Stimulated activated naive B cell treated with anti-CD40 and anti-IgM and Interleukin-4, amounts not matched to agents 10 μg/mL and 1 μg/mL and 100 μg/mL, for 72 hours (primary cell): ENCODE data around the gene MGMT.

ENCODE experiments used
- ATAC-seq, 2 donors: fragments of 150-1000 bp; cut with Tn5 transposase; replicated peaks; 2 replicates each; pipeline ENCODE4 v1.10.0; 2021; ENCODE audit warnings: moderate library complexity in 1 of 2
- DNase-seq: peaks from one replicate; pipeline ENCODE4 v3.0.0; 2021
- H3K27ac Mint-ChIP-seq: one replicate; pipeline ENCODE4 v1.8.0; 2022; ENCODE audit warnings: mild to moderate bottlenecking, mixed read lengths
- H3K27me3 Mint-ChIP-seq, 2 donors: one replicate each; pipeline ENCODE4 v1.8.0; 2022; ENCODE audit warnings: mixed read lengths in 2 of 2
- H3K36me3 Mint-ChIP-seq, 2 donors: one replicate each; pipeline ENCODE4 v1.8.0; 2022; ENCODE audit warnings: mixed read lengths in 2 of 2, mild to moderate bottlenecking in 1 of 2
- H3K4me1 Mint-ChIP-seq, 2 donors: one replicate each; pipeline ENCODE4 v1.8.0; 2022; ENCODE audit warnings: mixed read lengths in 2 of 2, mild to moderate bottlenecking in 1 of 2
- H3K4me3 Mint-ChIP-seq, 2 donors: one replicate each; pipeline ENCODE4 v1.8.0; 2022; ENCODE audit warnings: mild to moderate bottlenecking in 2 of 2, mixed read lengths in 2 of 2, moderate library complexity in 1 of 2
- H3K9me3 Mint-ChIP-seq, 2 donors: one replicate each; pipeline ENCODE4 v1.8.0; 2022; ENCODE audit warnings: mixed read lengths in 2 of 2, mild to moderate bottlenecking in 1 of 2

MGMT gene

GRCh38 chr10:129511086-129511485 is 44.0 kb downstream of the MGMT start:
- H3K36me3 Mint-ChIP-seq: peaks cover 5 to 14% of the 10 kb centered on the region in 2 donors
- DNase-seq (no peak), ATAC-seq (no peak)
- no peaks in the 10 kb centered on the region for H3K27me3 Mint-ChIP-seq
- H3K4me3 Mint-ChIP-seq: no peak overlapping the region
- peaks cover 0 to 3% of the 10 kb centered on the region in 2 donors for H3K9me3 Mint-ChIP-seq
- H3K4me1 Mint-ChIP-seq: peaks cover 9 to 28% of the 10 kb centered on the region in 2 donors
- no peak overlapping the region for H3K27ac Mint-ChIP-seq

- H3K4me1 Mint-ChIP-seq: peaks cover 9 to 21% of the 10 kb centered on the region in 2 donors
These were observed 44.7 kb downstream of the MGMT start for GRCh38 chr10:129511758-129512157.

GRCh38 chr10:129513312-129513711 is 46.3 kb downstream of the MGMT start:
- no peak for ATAC-seq
- Mint-ChIP-seq H3K27ac (no peak overlapping the region), H3K4me3 (no peak overlapping the region)

More at GRCh38 chr10:129511758-129512157, 44.7 kb downstream of the MGMT start:
- H3K4me3 Mint-ChIP-seq: no peak overlapping the region
- no peak for DNase-seq
- no peaks in the 10 kb centered on the region for H3K9me3 Mint-ChIP-seq
- no peak for ATAC-seq
- H3K27ac Mint-ChIP-seq: no peak overlapping the region
- no peaks in the 10 kb centered on the region for H3K27me3 Mint-ChIP-seq
- peaks cover 5 to 14% of the 10 kb centered on the region in 2 donors for H3K36me3 Mint-ChIP-seq

GRCh38 chr10:129514568-129515451 is 47.8 kb downstream of the MGMT start:
- no peak overlapping the region for H3K4me3 Mint-ChIP-seq
- H3K36me3 Mint-ChIP-seq: peaks cover 8 to 11% of the 10 kb centered on the region in 2 donors
- H3K27me3 Mint-ChIP-seq: no peaks in the 10 kb centered on the region
- no peak overlapping the region for H3K27ac Mint-ChIP-seq
- H3K4me1 Mint-ChIP-seq: peaks cover 13 to 26% of the 10 kb centered on the region in 2 donors
- H3K9me3 Mint-ChIP-seq: no peaks in the 10 kb centered on the region
- DNase-seq (no peak), ATAC-seq (no peak)

More at GRCh38 chr10:129513312-129513711, 46.3 kb downstream of the MGMT start:
- no peaks in the 10 kb centered on the region for H3K9me3 Mint-ChIP-seq
- H3K27me3 Mint-ChIP-seq: no peaks in the 10 kb centered on the region
- H3K36me3 Mint-ChIP-seq: peaks cover 5 to 11% of the 10 kb centered on the region in 2 donors
- H3K4me1 Mint-ChIP-seq: peaks cover 13 to 26% of the 10 kb centered on the region in 2 donors
- DNase-seq: no peak

GRCh38 chr10:129516846-129517679 is 50.0 kb downstream of the MGMT start:
- Mint-ChIP-seq H3K36me3 (peaks cover 5 to 7% of the 10 kb centered on the region in 2 donors), H3K27me3 (no peaks in the 10 kb centered on the region), H3K27ac (no peak overlapping the region)

GRCh38 chr10:129517680-129518057 is 50.6 kb downstream of the MGMT start:
- no peak overlapping the region for H3K4me3 Mint-ChIP-seq
- no peaks in the 10 kb centered on the region for H3K27me3 Mint-ChIP-seq
- ATAC-seq: no peak
- DNase-seq: no peak
- H3K4me1 Mint-ChIP-seq: peaks cover 12 to 26% of the 10 kb centered on the region in 2 donors
- no peak overlapping the region for H3K27ac Mint-ChIP-seq
- H3K36me3 Mint-ChIP-seq: peaks cover 0 to 7% of the 10 kb centered on the region in 2 donors
- H3K9me3 Mint-ChIP-seq: no peaks in the 10 kb centered on the region

More at GRCh38 chr10:129516846-129517679, 50.0 kb downstream of the MGMT start:
- Mint-ChIP-seq H3K4me1 (peaks cover 16 to 32% of the 10 kb centered on the region in 2 donors), H3K9me3 (no peaks in the 10 kb centered on the region), H3K4me3 (no peak overlapping the region)
- DNase-seq: no peak
- no peak for ATAC-seq

GRCh38 chr10:129518793-129519192 is 51.8 kb downstream of the MGMT start:
- Mint-ChIP-seq H3K9me3 (no peaks in the 10 kb centered on the region), H3K4me3 (no peak overlapping the region), H3K27ac (no peak overlapping the region)

GRCh38 chr10:129520440-129521080 is 53.5 kb downstream of the MGMT start:
- DNase-seq: no peak
- H3K4me1 Mint-ChIP-seq: peaks cover 7 to 13% of the 10 kb centered on the region in 2 donors
- H3K27ac Mint-ChIP-seq: no peak overlapping the region
- H3K4me3 Mint-ChIP-seq: no peak overlapping the region
- H3K36me3 Mint-ChIP-seq: peaks cover 0 to 7% of the 10 kb centered on the region in 2 donors
- ATAC-seq: no peak
- H3K9me3 Mint-ChIP-seq: no peaks in the 10 kb centered on the region
- H3K27me3 Mint-ChIP-seq: no peaks in the 10 kb centered on the region

More at GRCh38 chr10:129518793-129519192, 51.8 kb downstream of the MGMT start:
- no peak for ATAC-seq
- no peak for DNase-seq
- Mint-ChIP-seq H3K36me3 (peaks cover 0 to 7% of the 10 kb centered on the region in 2 donors), H3K4me1 (peaks cover 10 to 23% of the 10 kb centered on the region in 2 donors), H3K27me3 (no peaks in the 10 kb centered on the region)

- no peaks in the 10 kb centered on the region for H3K9me3 Mint-ChIP-seq
- H3K27ac Mint-ChIP-seq: no peak overlapping the region
- H3K36me3 Mint-ChIP-seq: peaks cover 1 to 8% of the 10 kb centered on the region in 2 donors
- ATAC-seq (no peak), DNase-seq (no peak)
- no peak overlapping the region for H3K4me3 Mint-ChIP-seq
- H3K4me1 Mint-ChIP-seq: peaks cover 7 to 13% of the 10 kb centered on the region in 2 donors
- no peaks in the 10 kb centered on the region for H3K27me3 Mint-ChIP-seq
These were observed 54.4 kb downstream of the MGMT start for GRCh38 chr10:129521161-129522025.

- H3K27ac Mint-ChIP-seq: no peak overlapping the region
- DNase-seq (no peak), ATAC-seq (no peak)
- no peaks in the 10 kb centered on the region for H3K27me3 Mint-ChIP-seq
- no peak overlapping the region for H3K4me3 Mint-ChIP-seq
- no peaks in the 10 kb centered on the region for H3K9me3 Mint-ChIP-seq
- peaks cover 7 to 13% of the 10 kb centered on the region in 2 donors for H3K4me1 Mint-ChIP-seq
- peaks cover 4 to 13% of the 10 kb centered on the region in 2 donors for H3K36me3 Mint-ChIP-seq
These were observed 55.1 kb downstream of the MGMT start for GRCh38 chr10:129522041-129522585.

- peaks cover under 1 to 6% of the 10 kb centered on the region in 2 donors for H3K9me3 Mint-ChIP-seq
- DNase-seq: no peak
- H3K36me3 Mint-ChIP-seq: peaks cover 15 to 24% of the 10 kb centered on the region in 2 donors
- H3K4me3 Mint-ChIP-seq: no peak overlapping the region
- H3K4me1 Mint-ChIP-seq: peaks cover 6 to 7% of the 10 kb centered on the region in 2 donors
- H3K27me3 Mint-ChIP-seq: no peaks in the 10 kb centered on the region
- ATAC-seq: no peak
- H3K27ac Mint-ChIP-seq: no peak overlapping the region
These were observed 56.1 kb downstream of the MGMT start for GRCh38 chr10:129523031-129523722.

GRCh38 chr10:129523723-129524316 is 56.8 kb downstream of the MGMT start:
- Mint-ChIP-seq H3K27ac (no peak overlapping the region), H3K36me3 (peaks cover 21 to 28% of the 10 kb centered on the region in 2 donors), H3K4me3 (no peak overlapping the region), H3K9me3 (peaks cover 2 to 12% of the 10 kb centered on the region in 2 donors), H3K27me3 (no peaks in the 10 kb centered on the region), H3K4me1 (peaks cover 8% of the 10 kb centered on the region in 2 donors)
- DNase-seq: no peak
- no peak for ATAC-seq
